T-helper 2 cell treated with Interferon-gamma antibody and Interleukin-4, amounts not matched to agents 5 μg/mL and 100 μg/mL, for 36 hours (primary cell): Measurements from ENCODE around the gene RCC2.

Experiments used
- DNase-seq: peaks from one replicate; pipeline ENCODE4 v3.0.0; 2021; ENCODE audit warnings: low spot score
- H3K27ac Mint-ChIP-seq: one replicate; pipeline ENCODE4 v1.8.0; 2021; ENCODE audit warnings: mild to moderate bottlenecking, mixed read lengths
- H3K27me3 Mint-ChIP-seq: one replicate; pipeline ENCODE4 v1.8.0; 2021; ENCODE audit warnings: low read depth, mixed read lengths
- H3K36me3 Mint-ChIP-seq: one replicate; pipeline ENCODE4 v1.8.0; 2021; ENCODE audit warnings: low read depth, mixed read lengths
- H3K4me1 Mint-ChIP-seq: one replicate; pipeline ENCODE4 v1.8.0; 2021; ENCODE audit warnings: low read depth, mixed read lengths
- H3K4me3 Mint-ChIP-seq: one replicate; pipeline ENCODE4 v1.8.0; 2022; ENCODE audit warnings: mild to moderate bottlenecking, moderate library complexity, mixed read lengths
- H3K9me3 Mint-ChIP-seq: one replicate; pipeline ENCODE4 v1.8.0; 2021; ENCODE audit warnings: mixed read lengths

Gene RCC2

DNA sequence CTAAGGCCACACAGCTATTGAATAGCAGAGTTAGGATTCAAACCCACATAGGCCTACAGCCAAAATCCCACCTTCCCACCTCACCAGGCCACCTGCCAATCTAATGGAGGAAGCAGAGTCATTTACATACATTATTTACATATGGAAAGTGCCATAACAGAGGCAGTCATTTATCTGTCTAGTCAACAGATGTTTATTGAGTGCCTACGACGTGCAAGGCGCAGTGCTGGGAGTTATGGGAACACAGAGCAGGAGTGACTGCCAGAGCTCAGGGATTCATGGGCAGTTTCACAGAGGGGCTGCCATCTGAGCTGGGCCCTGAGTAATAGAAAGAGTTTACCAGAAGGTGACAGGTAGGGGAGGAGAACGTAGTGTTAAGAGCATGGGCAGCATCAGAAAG lies 77.8 kb downstream of the RCC2 start:
- no peaks in the 10 kb centered on the region for H3K9me3 Mint-ChIP-seq
- peak overlapping the region; percentile 20 for H3K27ac Mint-ChIP-seq
- H3K4me3 Mint-ChIP-seq = no peak overlapping the region
- no peak for DNase-seq
- H3K36me3 Mint-ChIP-seq = no peaks in the 10 kb centered on the region
- no peaks in the 10 kb centered on the region for H3K4me1 Mint-ChIP-seq
- no peaks in the 10 kb centered on the region for H3K27me3 Mint-ChIP-seq

- no peaks in the 10 kb centered on the region for H3K9me3 Mint-ChIP-seq
- H3K27ac Mint-ChIP-seq = no peak overlapping the region
- peaks cover 2% of the 10 kb centered on the region for H3K4me1 Mint-ChIP-seq
- H3K27me3 Mint-ChIP-seq = no peaks in the 10 kb centered on the region
- DNase-seq = no peak
- H3K4me3 Mint-ChIP-seq = no peak overlapping the region
- H3K36me3 Mint-ChIP-seq = no peaks in the 10 kb centered on the region
Observed at GRCh38 chr1:17360272-17360956, 79.1 kb downstream of the RCC2 start.

DNA sequence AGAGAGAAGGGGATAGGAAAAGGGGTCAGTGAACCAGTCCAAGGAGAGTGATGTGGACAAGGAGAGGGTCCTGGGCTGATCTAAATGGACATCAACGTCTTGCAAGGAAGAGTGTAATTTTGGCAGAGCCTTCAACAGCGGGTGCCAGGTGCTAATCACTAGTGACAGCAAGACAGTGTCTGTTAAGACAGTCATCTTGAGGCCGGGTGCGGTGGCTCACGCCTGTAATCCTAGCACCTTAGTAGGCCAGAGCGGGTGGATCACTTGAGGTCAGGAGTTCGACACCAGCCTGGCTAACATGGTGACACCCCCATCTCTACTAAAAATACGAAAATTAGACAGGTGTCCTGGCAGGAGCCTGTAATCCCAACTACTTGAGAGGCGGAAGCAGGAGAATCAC lies 79.7 kb downstream of the RCC2 start:
- Mint-ChIP-seq H3K36me3 (no peaks in the 10 kb centered on the region), H3K9me3 (no peaks in the 10 kb centered on the region), H3K27me3 (no peaks in the 10 kb centered on the region), H3K27ac (no peak overlapping the region), H3K4me1 (peaks cover 2% of the 10 kb centered on the region), H3K4me3 (no peak overlapping the region)
- no peak for DNase-seq

GRCh38 chr1:17359031-17359430 lies 80.4 kb downstream of the RCC2 start:
- no peaks in the 10 kb centered on the region for H3K9me3 Mint-ChIP-seq
- no peak overlapping the region for H3K27ac Mint-ChIP-seq
- no peaks in the 10 kb centered on the region for H3K36me3 Mint-ChIP-seq
- no peak for DNase-seq
- no peak overlapping the region for H3K4me3 Mint-ChIP-seq
- no peaks in the 10 kb centered on the region for H3K27me3 Mint-ChIP-seq
- peaks cover 2% of the 10 kb centered on the region for H3K4me1 Mint-ChIP-seq

- no peaks in the 10 kb centered on the region for H3K9me3 Mint-ChIP-seq
- no peak overlapping the region for H3K27ac Mint-ChIP-seq
- H3K36me3 Mint-ChIP-seq = no peaks in the 10 kb centered on the region
- peaks cover 2% of the 10 kb centered on the region for H3K4me1 Mint-ChIP-seq
- no peak overlapping the region for H3K4me3 Mint-ChIP-seq
- DNase-seq = no peak
- no peaks in the 10 kb centered on the region for H3K27me3 Mint-ChIP-seq
Observed at GRCh38 chr1:17358557-17358956, 80.9 kb downstream of the RCC2 start.
